ENCODE data around the gene ANXA7.

Gene ANXA7

DNA sequence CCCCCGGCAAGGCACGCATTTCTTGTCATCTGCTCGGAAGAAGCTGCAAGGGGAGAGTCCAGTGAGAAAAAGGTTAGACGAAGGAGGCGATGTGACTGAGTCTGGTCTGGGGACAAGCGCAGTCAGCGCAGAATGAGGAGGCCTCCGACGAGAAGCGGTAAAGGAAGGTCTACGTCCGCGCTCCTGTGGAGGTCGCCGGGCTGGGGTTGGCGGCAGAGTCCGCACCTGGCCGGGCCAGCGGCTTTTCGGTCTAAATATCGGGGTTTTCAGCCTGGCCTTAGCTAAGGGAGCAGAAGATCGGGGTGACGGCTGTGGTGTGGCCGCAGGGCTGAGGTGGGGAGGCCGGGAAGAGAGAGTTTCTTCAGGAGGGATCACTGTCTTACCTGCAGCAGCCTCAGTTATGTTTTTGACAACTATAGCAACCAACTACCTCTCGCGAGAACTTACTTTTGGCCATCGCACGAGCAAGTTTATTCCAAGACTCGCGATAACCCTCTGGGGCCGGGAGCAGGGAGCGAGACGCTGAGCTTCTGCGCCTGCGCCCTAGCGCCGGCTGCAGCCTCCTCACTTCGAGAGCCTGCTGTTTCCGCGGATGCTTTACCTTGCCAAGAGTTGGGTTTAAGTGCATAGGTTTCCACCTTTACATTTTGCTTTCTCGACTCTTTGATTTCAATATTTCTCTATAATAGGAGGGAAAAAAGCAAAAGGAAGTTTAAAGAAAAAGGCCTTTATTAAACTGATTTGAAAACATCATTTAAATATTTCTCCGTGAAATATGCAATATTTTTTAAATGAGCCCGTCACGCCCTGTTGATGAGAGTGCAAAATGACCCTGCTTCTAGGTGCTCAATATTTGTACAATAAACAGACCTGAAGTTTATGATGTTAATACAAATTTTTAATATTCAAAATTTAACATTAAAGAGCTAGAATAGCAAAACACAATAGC, 55.3 kb downstream of the ANXA7 start, which contains the start of gene CFAP70:
CFAP70 (minus strand) TSS at position 534 of the 949 bp plus-strand sequence. CDS start 4,068 bp downstream, outside the sequence.
- Histone ChIP-seq H4K20me1 (ENCODE audit: insufficient read depth) (no peaks in the 10 kb centered on the region), H3K4me2 (peak within 1 kb of the TSS; percentile 95), H3K27ac (peak within 1 kb of the TSS; percentile 53), H3K27me3 (ENCODE audit: insufficient read depth, low read depth) (no peaks in the 10 kb centered on the region), H3K36me3 (ENCODE audit: insufficient read depth) (no peaks in the 10 kb centered on the region), H3K4me1 (ENCODE audit: low read depth, poor library complexity, severe bottlenecking) (peaks cover 11% of the 10 kb centered on the region), H3K79me2 (ENCODE audit: insufficient read depth, low read depth) (no peaks in the 10 kb centered on the region), H2AFZ (ENCODE audit: low read depth) (peak within 1 kb of the TSS; percentile 72), H3K9ac (peak within 1 kb of the TSS; percentile 71), H3K4me3 (IDR thresholded peaks at IDR 0.05; ENCODE audit: insufficient read depth, low read depth, low read length) (peak within 1 kb of the TSS; percentile 47)
- TF ChIP-seq, protein P1, sequence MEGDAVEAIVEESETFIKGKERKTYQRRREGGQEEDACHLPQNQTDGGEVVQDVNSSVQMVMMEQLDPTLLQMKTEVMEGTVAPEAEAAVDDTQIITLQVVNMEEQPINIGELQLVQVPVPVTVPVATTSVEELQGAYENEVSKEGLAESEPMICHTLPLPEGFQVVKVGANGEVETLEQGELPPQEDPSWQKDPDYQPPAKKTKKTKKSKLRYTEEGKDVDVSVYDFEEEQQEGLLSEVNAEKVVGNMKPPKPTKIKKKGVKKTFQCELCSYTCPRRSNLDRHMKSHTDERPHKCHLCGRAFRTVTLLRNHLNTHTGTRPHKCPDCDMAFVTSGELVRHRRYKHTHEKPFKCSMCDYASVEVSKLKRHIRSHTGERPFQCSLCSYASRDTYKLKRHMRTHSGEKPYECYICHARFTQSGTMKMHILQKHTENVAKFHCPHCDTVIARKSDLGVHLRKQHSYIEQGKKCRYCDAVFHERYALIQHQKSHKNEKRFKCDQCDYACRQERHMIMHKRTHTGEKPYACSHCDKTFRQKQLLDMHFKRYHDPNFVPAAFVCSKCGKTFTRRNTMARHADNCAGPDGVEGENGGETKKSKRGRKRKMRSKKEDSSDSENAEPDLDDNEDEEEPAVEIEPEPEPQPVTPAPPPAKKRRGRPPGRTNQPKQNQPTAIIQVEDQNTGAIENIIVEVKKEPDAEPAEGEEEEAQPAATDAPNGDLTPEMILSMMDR (conservative IDR thresholded peaks at IDR 0.05; ENCODE audit: low read depth, low read length) = no peak

DNA sequence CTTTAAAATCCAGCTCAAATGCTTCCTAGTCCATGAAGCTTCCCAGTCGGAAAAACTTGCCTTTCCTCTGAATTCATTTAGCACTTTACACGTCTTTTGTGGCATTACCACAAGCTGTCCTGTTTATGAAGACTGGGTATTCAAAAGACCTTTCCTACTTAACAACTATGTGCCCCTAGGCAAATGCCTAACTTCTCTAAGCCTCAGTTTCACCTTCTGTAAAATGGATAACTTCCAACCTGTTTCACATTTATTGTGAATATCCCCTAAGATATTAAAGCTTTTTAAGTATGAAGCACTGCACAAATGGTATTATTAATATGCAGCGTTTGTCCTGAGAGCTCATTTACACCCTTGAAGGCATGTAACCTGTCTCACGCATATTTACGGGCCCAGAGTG, 56.0 kb downstream of the ANXA7 start:
- no peaks in the 10 kb centered on the region for H3K79me2 ChIP-seq (ENCODE audit: insufficient read depth, low read depth)
- no peaks in the 10 kb centered on the region for H3K36me3 ChIP-seq (ENCODE audit: insufficient read depth)
- no peaks in the 10 kb centered on the region for H4K20me1 ChIP-seq (ENCODE audit: insufficient read depth)
- peak overlapping the region; percentile 47 for H3K4me3 ChIP-seq (IDR thresholded peaks at IDR 0.05; ENCODE audit: insufficient read depth, low read depth, low read length)
- H2AFZ ChIP-seq (ENCODE audit: low read depth) = peak overlapping the region; percentile 72
- no peaks in the 10 kb centered on the region for H3K27me3 ChIP-seq (ENCODE audit: insufficient read depth, low read depth)
- peak overlapping the region; percentile 95 for H3K4me2 ChIP-seq
- H3K27ac ChIP-seq = peak overlapping the region; percentile 53
- peak overlapping the region; percentile 71 for H3K9ac ChIP-seq
- TF ChIP-seq, protein P1 (conservative IDR thresholded peaks at IDR 0.05; ENCODE audit: low read depth, low read length) = no peak
- H3K4me1 ChIP-seq (ENCODE audit: low read depth, poor library complexity, severe bottlenecking) = peaks cover 11% of the 10 kb centered on the region

DNA sequence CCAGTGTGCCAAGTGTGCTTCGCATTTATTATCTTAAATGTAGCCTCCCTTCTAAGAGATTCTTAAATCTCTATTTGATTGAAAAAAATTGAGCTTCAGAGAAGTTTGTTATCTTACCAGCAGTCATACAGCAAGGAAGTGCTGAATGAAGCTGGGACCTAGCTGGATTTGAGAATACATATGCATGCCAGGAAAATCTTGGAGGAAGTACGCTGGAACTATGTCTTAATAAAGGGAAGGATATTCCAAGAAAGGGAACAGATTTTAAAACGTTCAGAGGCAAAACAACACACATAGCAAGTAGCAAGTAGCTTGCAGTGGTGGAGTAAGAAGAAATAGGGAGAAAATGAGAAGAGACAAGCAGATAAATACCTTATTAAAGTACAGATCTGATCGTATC, 56.7 kb downstream of the ANXA7 start:
- peaks cover 11% of the 10 kb centered on the region for H3K4me1 ChIP-seq (ENCODE audit: low read depth, poor library complexity, severe bottlenecking)
- no peaks in the 10 kb centered on the region for H3K36me3 ChIP-seq (ENCODE audit: insufficient read depth)
- no peak overlapping the region for H3K4me2 ChIP-seq
- H2AFZ ChIP-seq (ENCODE audit: low read depth) = no peak overlapping the region
- H3K27ac ChIP-seq = no peak overlapping the region
- no peaks in the 10 kb centered on the region for H3K79me2 ChIP-seq (ENCODE audit: insufficient read depth, low read depth)
- no peak overlapping the region for H3K9ac ChIP-seq
- TF ChIP-seq, protein P1 (conservative IDR thresholded peaks at IDR 0.05; ENCODE audit: low read depth, low read length) = no peak
- no peaks in the 10 kb centered on the region for H4K20me1 ChIP-seq (ENCODE audit: insufficient read depth)
- no peak overlapping the region for H3K4me3 ChIP-seq (IDR thresholded peaks at IDR 0.05; ENCODE audit: insufficient read depth, low read depth, low read length)
- H3K27me3 ChIP-seq (ENCODE audit: insufficient read depth, low read depth) = no peaks in the 10 kb centered on the region

DNA sequence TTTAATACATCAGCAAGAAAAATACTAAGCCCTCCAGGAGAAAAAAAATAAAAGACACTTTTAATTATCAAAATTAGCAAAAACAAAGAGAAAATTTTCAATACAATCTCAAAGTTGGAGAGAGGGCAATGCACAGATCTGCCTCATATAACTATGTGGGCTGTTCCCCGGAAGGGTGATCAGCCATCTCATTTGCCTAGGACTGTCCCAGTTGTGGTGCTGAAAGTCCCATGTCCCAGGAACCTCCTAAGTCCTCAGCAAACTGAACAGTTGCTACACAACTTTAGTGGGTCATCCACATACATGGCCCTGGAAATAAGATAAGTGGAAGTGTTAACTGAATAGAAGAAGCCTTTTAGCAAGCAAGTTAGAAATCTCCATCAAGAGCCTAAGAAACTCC, 69.6 kb downstream of the ANXA7 start:
- no peak overlapping the region for H2AFZ ChIP-seq (ENCODE audit: low read depth)
- H3K9ac ChIP-seq = no peak overlapping the region
- TF ChIP-seq, protein P1 (conservative IDR thresholded peaks at IDR 0.05; ENCODE audit: low read depth, low read length) = no peak

More for the DNA sequence above, 69.6 kb downstream of the ANXA7 start:
- Histone ChIP-seq H3K36me3 (ENCODE audit: insufficient read depth) (no peaks in the 10 kb centered on the region), H3K79me2 (ENCODE audit: insufficient read depth, low read depth) (no peaks in the 10 kb centered on the region), H3K27me3 (ENCODE audit: insufficient read depth, low read depth) (no peaks in the 10 kb centered on the region), H4K20me1 (ENCODE audit: insufficient read depth) (no peaks in the 10 kb centered on the region), H3K4me3 (IDR thresholded peaks at IDR 0.05; ENCODE audit: insufficient read depth, low read depth, low read length) (no peak overlapping the region), H3K4me2 (no peak overlapping the region), H3K27ac (no peak overlapping the region), H3K4me1 (ENCODE audit: low read depth, poor library complexity, severe bottlenecking) (no peaks in the 10 kb centered on the region)
